Thymus (tissue), 11 donors: ENCODE measurements around the gene NUDT4. TPM values are rescaled to one million over a fixed set of nuclear protein-coding genes. Genes with fewer than 3 reads are reported as not detected.
"Not testable (repeated sequence)": the region's sequence is repeated elsewhere in the genome, so short reads cannot be mapped to it uniquely, and the experiment has no call there.

ENCODE experiments used
- DNase-seq, 9 donors: peaks; one replicate each; pipeline ENCODE4 v3.0.0-alpha.2; 2013; ENCODE audit warnings: low spot score in 9 of 9, low read depth in 6 of 9, missing footprints in 1 of 9
- H3K27ac ChIP-seq, 2 donors: one replicate each; pipeline ENCODE4 v1.5.1; 2013; ENCODE audit warnings: control low read depth in 1 of 2, low read depth in 1 of 2, low read length in 1 of 2, mild to moderate bottlenecking in 1 of 2, moderate library complexity in 1 of 2
- H3K27me3 ChIP-seq, 2 donors: one replicate each; pipeline ENCODE4 v1.5.1; 2013; ENCODE audit warnings: low read length in 1 of 2; ENCODE audit not compliant: control insufficient read depth in 2 of 2, insufficient read depth in 1 of 2
- H3K36me3 ChIP-seq, 2 donors: one replicate each; pipeline ENCODE4 v1.5.1; 2013; ENCODE audit warnings: low read length in 1 of 2, mild to moderate bottlenecking in 1 of 2, moderate library complexity in 1 of 2; ENCODE audit not compliant: control insufficient read depth in 2 of 2, insufficient read depth in 2 of 2
- H3K4me1 ChIP-seq, 2 donors: one replicate each; pipeline ENCODE4 v1.5.1; 2013; ENCODE audit warnings: low read length in 2 of 2; ENCODE audit not compliant: control insufficient read depth in 2 of 2, insufficient read depth in 2 of 2
- H3K4me3 ChIP-seq, 2 donors: one replicate each; pipeline ENCODE4 v1.5.1; 2013; ENCODE audit warnings: low read length in 2 of 2, control low read depth in 1 of 2, mild to moderate bottlenecking in 1 of 2
- H3K9me3 ChIP-seq, 2 donors: one replicate each; pipeline ENCODE4 v1.5.1; 2013; ENCODE audit warnings: low read length in 1 of 2, mild to moderate bottlenecking in 1 of 2; ENCODE audit not compliant: control insufficient read depth in 2 of 2, insufficient read depth in 1 of 2
- WGBS: extraction: QIAGEN DNeasy Blood & Tissue Kit; methylation state at CpG from one replicate; pipeline ENCODE4 v1.1.7; 2013; 5-methylcytosine and 5-hydroxymethylcytosine counted together
- polyA plus RNA-seq: library from polyadenylated mRNA; stranded (reverse); fragments of 200-250 nt; gene quantifications from one replicate; pipeline ENCODE4 v1.2.3, GENCODE V29; 2013
- total RNA-seq: library from RNA; stranded (reverse); fragments of 120-200 nt; gene quantifications from one replicate; pipeline ENCODE4 v1.2.4, GENCODE V29; 2013
- donor health status: healthy.

Gene NUDT4
- total and polyA plus RNA-seq, 2 donors = 26.7 to 42.3 TPM

DNA sequence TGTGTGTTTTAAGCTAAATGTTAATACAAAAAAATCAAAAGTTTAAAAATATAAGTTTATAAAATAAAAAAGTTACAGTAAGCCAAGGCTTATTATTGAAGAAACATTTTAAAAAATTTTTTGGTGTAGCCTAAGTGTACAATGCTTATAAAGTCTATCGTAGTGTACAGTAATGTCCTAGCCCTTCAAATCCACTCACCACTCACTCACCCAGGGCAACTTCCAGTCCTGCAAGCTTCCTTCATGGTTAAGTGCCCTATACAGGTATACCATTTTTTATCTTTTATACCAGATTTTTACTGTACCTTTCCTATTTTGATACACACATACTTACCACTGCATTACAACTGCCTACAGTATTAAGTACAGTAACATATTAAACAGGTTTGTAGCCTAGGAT lies 52.1 kb downstream of the NUDT4 start:
- H3K4me3 ChIP-seq = no peak overlapping the region
- peaks cover 2 to 10% of the 10 kb centered on the region in 2 donors for H3K4me1 ChIP-seq
- no peaks in the 10 kb centered on the region for H3K27me3 ChIP-seq
- H3K9me3 ChIP-seq = no peaks in the 10 kb centered on the region
- 94% methylated on average over 1 of the region's 1 CpG for WGBS
- no peaks in the 10 kb centered on the region for H3K36me3 ChIP-seq
- DNase-seq = no peak
- H3K27ac ChIP-seq = no peak overlapping the region

DNA sequence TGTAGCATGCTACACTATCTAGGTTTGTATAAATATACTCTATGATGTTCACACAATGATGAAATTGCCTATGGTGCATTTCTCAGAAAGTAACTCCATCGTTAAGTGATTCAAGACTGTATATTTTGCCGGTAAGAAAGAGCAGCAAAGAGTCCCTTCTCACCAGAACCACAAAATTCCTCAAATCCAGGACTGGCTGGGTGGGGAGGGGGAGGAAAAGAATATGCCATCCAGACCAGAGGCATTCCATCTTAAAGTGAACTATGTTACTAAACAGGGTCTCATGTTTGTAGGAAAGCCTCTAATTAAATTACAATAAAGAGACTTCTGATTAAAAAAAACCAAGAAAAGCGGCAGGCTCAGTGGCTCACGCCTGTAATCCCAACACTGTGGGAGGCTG lies 52.6 kb downstream of the NUDT4 start:
- H3K27ac ChIP-seq = no peak overlapping the region
- peaks cover 2 to 10% of the 10 kb centered on the region in 2 donors for H3K4me1 ChIP-seq
- H3K27me3 ChIP-seq = no peaks in the 10 kb centered on the region
- H3K36me3 ChIP-seq = no peaks in the 10 kb centered on the region
- H3K4me3 ChIP-seq = no peak overlapping the region
- no peaks in the 10 kb centered on the region for H3K9me3 ChIP-seq
- 98% methylated on average over 4 of the region's 4 CpGs for WGBS
- DNase-seq = no peak

DNA sequence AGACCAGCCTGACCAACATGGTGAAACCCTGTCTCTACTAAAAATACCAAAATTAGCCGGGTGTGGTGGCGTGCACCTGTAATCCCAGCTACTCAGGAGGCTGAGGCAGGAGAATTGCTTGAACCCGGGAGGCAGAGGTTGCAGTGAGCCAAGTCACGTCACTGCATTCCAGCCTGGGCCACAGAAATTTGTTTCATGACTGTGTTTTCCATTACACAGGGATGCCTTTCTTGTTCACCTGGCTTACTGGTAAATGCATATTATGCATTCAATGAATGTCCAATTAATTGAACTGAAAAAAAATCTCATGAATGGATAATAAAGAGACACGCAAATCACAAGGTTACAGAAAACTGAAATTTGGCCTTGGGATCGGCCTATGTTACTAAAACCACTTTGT lies 54.3 kb downstream of the NUDT4 start:
- peaks cover 5 to 15% of the 10 kb centered on the region in 2 donors for H3K4me1 ChIP-seq
- H3K27me3 ChIP-seq, H3K4me3 ChIP-seq, H3K27ac ChIP-seq, DNase-seq, H3K9me3 ChIP-seq, H3K36me3 ChIP-seq: not testable (repeated sequence)
- WGBS = 95% methylated on average over 6 of the region's 6 CpGs

GRCh38 chr12:93434256-93434865 lies 56.6 kb downstream of the NUDT4 start:
- Histone ChIP-seq H3K27me3 (no peaks in the 10 kb centered on the region), H3K27ac (no peak overlapping the region), H3K36me3 (no peaks in the 10 kb centered on the region), H3K4me3 (no peak overlapping the region), H3K9me3 (no peaks in the 10 kb centered on the region), H3K4me1 (peaks cover 19 to 31% of the 10 kb centered on the region in 2 donors)
- WGBS = 69% methylated on average over 5 of the region's 5 CpGs
- DNase-seq = no peak

DNA sequence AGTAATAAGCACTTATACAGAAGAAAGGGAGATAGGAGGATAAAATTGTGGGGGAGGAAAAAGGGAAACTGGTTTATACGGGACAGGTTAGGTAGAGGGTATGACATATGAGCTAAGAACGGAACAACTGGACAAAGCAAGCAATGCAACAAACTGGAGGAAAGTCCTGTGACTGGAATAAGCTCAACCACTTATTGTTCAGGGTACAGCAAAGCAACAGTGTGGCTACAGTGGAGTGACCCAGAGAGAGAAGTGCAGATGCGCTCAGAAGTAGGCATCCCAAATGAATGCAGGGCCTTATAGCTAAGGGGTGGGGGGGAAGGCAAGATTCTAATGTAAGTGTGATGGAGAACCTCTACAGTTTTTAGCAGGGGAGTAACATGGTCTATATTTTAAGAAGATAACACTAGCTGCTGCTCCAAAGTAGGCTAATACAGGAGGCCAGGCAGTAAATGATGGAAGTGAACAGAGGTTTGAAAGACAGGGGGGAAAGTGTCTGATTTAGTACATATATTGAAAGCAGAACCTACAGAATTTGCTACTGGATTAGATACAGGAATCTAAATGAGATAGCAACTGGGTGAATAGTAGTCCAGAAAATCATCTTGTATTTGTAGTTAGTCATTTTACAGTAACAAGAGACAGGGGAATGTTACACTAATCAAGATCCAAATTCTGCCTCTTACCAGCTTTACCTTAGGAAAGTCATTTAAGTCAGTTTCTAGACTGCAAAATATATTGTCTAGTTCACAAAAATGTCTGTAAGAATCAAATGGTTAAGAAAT lies 60.7 kb downstream of the NUDT4 start:
- no peaks in the 10 kb centered on the region for H3K9me3 ChIP-seq
- 91% methylated on average over 3 of the region's 3 CpGs for WGBS
- no peak overlapping the region for H3K4me3 ChIP-seq
- no peak overlapping the region for H3K27ac ChIP-seq
- no peaks in the 10 kb centered on the region for H3K27me3 ChIP-seq
- H3K4me1 ChIP-seq = peaks cover 23 to 40% of the 10 kb centered on the region in 2 donors
- no peak for DNase-seq
- no peaks in the 10 kb centered on the region for H3K36me3 ChIP-seq

DNA sequence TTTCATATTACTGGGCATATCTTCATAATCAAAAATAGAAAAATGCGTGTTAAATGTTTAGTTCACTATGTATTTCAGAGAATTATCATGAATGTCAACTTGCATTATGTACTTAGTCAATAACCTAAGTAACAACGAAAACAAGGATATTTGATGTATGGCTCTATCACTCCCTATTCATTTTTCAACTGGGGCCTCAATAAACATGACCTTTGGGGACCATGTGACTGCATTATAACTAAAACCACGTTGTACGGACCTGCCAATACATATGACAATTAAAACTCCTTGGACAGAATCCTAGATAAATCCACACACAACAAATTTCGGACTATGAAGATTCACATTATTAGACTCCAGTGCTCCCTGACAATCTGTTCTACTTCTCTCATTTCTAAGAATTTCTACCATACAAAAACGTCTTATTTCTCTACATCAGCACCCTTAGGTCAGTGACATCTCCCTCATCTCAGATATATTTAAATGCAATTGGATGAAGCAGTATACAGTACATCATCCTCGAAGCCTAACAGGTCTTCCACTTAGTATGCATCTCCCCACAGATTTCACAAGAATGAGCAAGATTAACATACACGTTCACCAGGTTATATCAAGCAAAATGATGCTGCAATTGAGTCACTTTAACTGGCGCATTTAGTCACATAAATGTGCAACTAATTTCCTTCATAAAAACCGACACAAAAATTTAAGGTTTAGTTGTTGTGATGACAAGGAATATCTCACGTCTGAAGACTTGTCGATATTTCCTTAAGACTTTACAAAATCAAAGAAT lies 62.5 kb downstream of the NUDT4 start:
- Histone ChIP-seq H3K36me3 (no peaks in the 10 kb centered on the region), H3K9me3 (no peaks in the 10 kb centered on the region), H3K27ac (peak overlapping the region in 1 of 2 donors; percentile 77), H3K4me1 (peaks cover 23 to 38% of the 10 kb centered on the region in 2 donors), H3K27me3 (no peaks in the 10 kb centered on the region), H3K4me3 (peak overlapping the region; percentile 64 to 92)
- 35% methylated on average over 12 of the region's 12 CpGs for WGBS
- no peak for DNase-seq

DNA sequence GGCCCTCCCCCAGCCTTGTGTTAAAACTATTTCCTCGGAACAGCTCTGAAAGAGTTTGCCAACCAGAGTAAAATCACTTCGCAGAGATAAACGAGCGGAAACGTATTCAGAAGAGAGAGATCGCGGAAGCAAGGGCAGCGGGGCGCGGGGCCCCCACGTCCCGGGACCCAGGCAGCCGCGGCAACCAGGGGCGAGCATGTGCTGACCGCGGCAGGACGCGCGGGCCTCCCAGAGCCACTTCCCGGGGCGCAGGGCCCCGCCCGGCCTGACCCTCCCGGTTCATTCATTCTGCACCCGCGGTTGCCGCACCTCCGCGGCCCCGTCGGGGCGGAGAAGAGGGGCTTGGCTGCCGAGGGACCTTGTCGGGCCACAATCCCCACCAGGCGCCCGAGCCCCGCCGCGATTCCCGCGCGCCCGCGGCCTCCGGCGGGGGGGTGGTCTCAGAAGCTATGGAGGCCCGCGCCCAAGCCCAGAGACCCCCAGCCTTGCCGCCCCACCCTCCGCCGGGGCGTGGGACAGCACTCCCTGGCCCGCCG lies 63.4 kb downstream of the NUDT4 start:
- Histone ChIP-seq H3K36me3 (no peaks in the 10 kb centered on the region), H3K27ac (peak overlapping the region; percentile 77 to 96), H3K4me1 (peaks cover 23 to 34% of the 10 kb centered on the region in 2 donors), H3K27me3 (no peaks in the 10 kb centered on the region), H3K9me3 (no peaks in the 10 kb centered on the region), H3K4me3 (peak overlapping the region; percentile 64 to 92)
- peak in 5 of 9 donors; percentile 38 to 80 (median 41) for DNase-seq
- under 1% methylated on average over 55 of the region's 55 CpGs for WGBS

DNA sequence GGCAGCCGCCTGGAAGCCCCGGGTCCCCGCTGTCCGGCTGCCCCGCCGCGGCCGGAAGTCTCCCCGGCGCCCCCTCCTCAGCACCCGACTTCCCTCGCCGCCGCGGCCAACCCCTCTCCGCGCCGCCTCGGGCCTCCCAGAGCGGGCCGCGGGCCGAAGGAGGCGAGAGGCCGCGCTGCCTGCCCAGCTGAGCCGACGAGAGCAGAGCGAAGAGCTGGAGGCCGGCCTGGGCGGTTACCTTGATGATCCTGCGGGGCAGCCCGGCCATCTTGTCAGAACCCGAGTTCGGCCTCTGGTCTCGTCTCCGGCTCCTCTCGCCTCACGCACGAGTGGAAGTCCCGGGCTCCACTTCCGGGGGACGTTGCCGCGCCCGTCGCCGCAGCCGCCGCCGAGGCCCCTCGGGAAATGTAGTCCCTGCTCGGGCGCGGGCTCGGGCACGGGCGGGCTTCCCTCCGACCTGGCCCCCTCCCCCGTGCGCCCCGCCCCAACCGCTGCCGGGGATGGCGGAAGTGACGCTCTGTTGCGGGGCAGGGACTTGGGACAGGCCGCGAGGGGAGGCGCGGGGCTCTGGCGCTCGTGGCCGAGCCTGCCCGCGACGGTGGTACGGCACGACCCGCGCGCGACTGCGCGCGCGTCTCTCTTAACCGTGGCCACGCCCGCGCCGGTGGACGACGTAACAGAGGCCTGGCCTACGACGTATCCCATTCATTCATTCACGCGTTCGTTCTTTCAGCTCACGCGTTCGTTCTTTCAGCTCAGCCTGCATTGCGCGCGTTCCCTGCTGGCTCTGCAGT lies 64.1 kb downstream of the NUDT4 start, which contains the start of gene UBE2N:
Gene UBE2N, minus strand, starts transcription at position 331 of the 794 bp plus-strand sequence. Its CDS starts 63 bp downstream, at position 268.
- Histone ChIP-seq H3K27me3 (no peaks in the 10 kb centered on the region), H3K4me1 (peaks cover 20 to 28% of the 10 kb centered on the region in 2 donors), H3K27ac (peak within 1 kb of the TSS; percentile 82 to 96), H3K36me3 (no peaks in the 10 kb centered on the region), H3K9me3 (no peaks in the 10 kb centered on the region), H3K4me3 (peak within 1 kb of the TSS; percentile 64 to 92)
- under 1% methylated on average over 105 of the region's 105 CpGs for WGBS
- DNase-seq = peak; percentile 68 to 96 (median 90)
